ENCODE results near the gene AGAP3. TPM values are rescaled to one million over a fixed set of nuclear protein-coding genes. Genes with fewer than 3 reads are reported as not detected.
A peak's percentile ranks its signal among the peaks of the same experiment; 100 is the strongest.

Gene AGAP3
- total RNA-seq, 1 experiment from 2014 or later = 70.2 TPM

GRCh38 chr7:151091431-151091830, 5.2 kb downstream of the AGAP3 start:
- peaks cover 1% of the 10 kb centered on the region for H3K36me3 ChIP-seq (ENCODE audit: control insufficient read depth, insufficient read depth, low read length)
- Mint-ChIP-seq H3K4me1 (ENCODE audit: low read depth, unreplicated experiment) (peaks cover 22% of the 10 kb centered on the region), H3K27me3 (ENCODE audit: insufficient read depth, unreplicated experiment) (no peaks in the 10 kb centered on the region), H3K9me3 (ENCODE audit: unreplicated experiment) (no peaks in the 10 kb centered on the region), H3K36me3 (ENCODE audit: insufficient read depth, unreplicated experiment) (peaks cover 25% of the 10 kb centered on the region), H3K27ac (ENCODE audit: unreplicated experiment) (peak overlapping the region; percentile 37), H3K4me3 (ENCODE audit: unreplicated experiment) (peak overlapping the region; percentile 7)
- no peak overlapping the region for H3K4me3 ChIP-seq (ENCODE audit: low read depth, low read length)
- DNase-seq = peak; percentile 80 to 83
- intact Hi-C loops (cut with micrococcal nuclease; ENCODE audit: unreplicated experiment) = loop anchor here (1.0 kb wide), 1 partner anchor 20 kb away; no protein-coding TSS in a partner anchor
- no peaks in the 10 kb centered on the region for H3K27me3 ChIP-seq (replicated peaks; ENCODE audit: control insufficient read depth, insufficient read depth, low read length)
- TF ChIP-seq CTCF (IDR thresholded peaks at IDR 0.05; ENCODE audit: insufficient read depth in 1 of 2, low read depth in 1 of 2, low read length in 1 of 2, severe bottlenecking in 1 of 2, unreplicated experiment in 1 of 2) = peak; percentile 72 to 81
- H3K9me3 ChIP-seq = no peaks in the 10 kb centered on the region
- CTCF ChIA-PET = interaction anchor here (0.8 kb wide), 1 partner anchor 63 kb away, joined by 5 read pairs; the partner anchor contains the start of gene ABCB8
- POLR2A ChIA-PET = no interaction called here
- H3K4me1 ChIP-seq = peaks cover 12% of the 10 kb centered on the region; the same call in 1 of the 2 replicates
- BruUV-seq (replicated peaks) = no TSS peak

GRCh38 chr7:151091988-151092387, 5.7 kb downstream of the AGAP3 start:
- CTCF ChIA-PET = interaction anchor here (0.8 kb wide), 1 partner anchor 63 kb away, joined by 5 read pairs; the partner anchor contains the start of gene ABCB8
- H3K4me1 Mint-ChIP-seq (ENCODE audit: low read depth, unreplicated experiment) = peaks cover 22% of the 10 kb centered on the region
- H3K36me3 ChIP-seq (ENCODE audit: control insufficient read depth, insufficient read depth, low read length) = peaks cover 1% of the 10 kb centered on the region
- peaks cover 31% of the 10 kb centered on the region for H3K36me3 Mint-ChIP-seq (ENCODE audit: insufficient read depth, unreplicated experiment)
- H3K27me3 Mint-ChIP-seq (ENCODE audit: insufficient read depth, unreplicated experiment) = no peaks in the 10 kb centered on the region
- no TSS peak for BruUV-seq (replicated peaks)
- intact Hi-C loops (cut with micrococcal nuclease; ENCODE audit: unreplicated experiment) = loop anchor here (1.0 kb wide), 1 partner anchor 19 kb away; no protein-coding TSS in a partner anchor
- no peak for TF ChIP-seq CTCF (IDR thresholded peaks at IDR 0.05; ENCODE audit: insufficient read depth in 1 of 2, low read depth in 1 of 2, low read length in 1 of 2, severe bottlenecking in 1 of 2, unreplicated experiment in 1 of 2)
- POLR2A ChIA-PET = no interaction called here
- H3K4me3 ChIP-seq (ENCODE audit: low read depth, low read length) = no peak overlapping the region
- no peak overlapping the region for H3K27ac Mint-ChIP-seq (ENCODE audit: unreplicated experiment)
- peaks cover 12% of the 10 kb centered on the region; the same call in 1 of the 2 replicates for H3K4me1 ChIP-seq
- H3K27me3 ChIP-seq (replicated peaks; ENCODE audit: control insufficient read depth, insufficient read depth, low read length) = no peaks in the 10 kb centered on the region
- no peaks in the 10 kb centered on the region for H3K9me3 Mint-ChIP-seq (ENCODE audit: unreplicated experiment)
- H3K9me3 ChIP-seq = no peaks in the 10 kb centered on the region
- no peak overlapping the region for H3K4me3 Mint-ChIP-seq (ENCODE audit: unreplicated experiment)
- no peak for DNase-seq

GRCh38 chr7:151093748-151094147, 7.5 kb downstream of the AGAP3 start:
- DNase-seq = no peak
- no TSS peak for BruUV-seq (replicated peaks)
- ChIA-PET CTCF (no interaction called here), POLR2A (interaction anchor here (1.5 kb wide), 1 partner anchor 31 kb away, joined by 8 read pairs; no protein-coding TSS in a partner anchor)
- no peak overlapping the region for H3K4me3 ChIP-seq (ENCODE audit: low read depth, low read length)
- intact Hi-C loops (cut with micrococcal nuclease; ENCODE audit: unreplicated experiment) = no loop called here
- Mint-ChIP-seq H3K36me3 (ENCODE audit: insufficient read depth, unreplicated experiment) (peaks cover 30% of the 10 kb centered on the region), H3K4me3 (ENCODE audit: unreplicated experiment) (no peak overlapping the region), H3K4me1 (ENCODE audit: low read depth, unreplicated experiment) (peaks cover 20% of the 10 kb centered on the region), H3K27ac (ENCODE audit: unreplicated experiment) (no peak overlapping the region), H3K9me3 (ENCODE audit: unreplicated experiment) (no peaks in the 10 kb centered on the region), H3K27me3 (ENCODE audit: insufficient read depth, unreplicated experiment) (no peaks in the 10 kb centered on the region)
- H3K36me3 ChIP-seq (ENCODE audit: control insufficient read depth, insufficient read depth, low read length) = peaks cover 1% of the 10 kb centered on the region
- H3K9me3 ChIP-seq = no peaks in the 10 kb centered on the region
- no peaks in the 10 kb centered on the region for H3K27me3 ChIP-seq (replicated peaks; ENCODE audit: control insufficient read depth, insufficient read depth, low read length)
- TF ChIP-seq CTCF (IDR thresholded peaks at IDR 0.05; ENCODE audit: insufficient read depth in 1 of 2, low read depth in 1 of 2, low read length in 1 of 2, severe bottlenecking in 1 of 2, unreplicated experiment in 1 of 2) = no peak
- H3K4me1 ChIP-seq = 0 out of 2 replicates have a peak, but pooled peaks cover 3% of the 10 kb centered on the region

Data from Caco-2 (cell line).